Osteoblast (primary cell): Measurements from ENCODE around the gene POU6F2. TPM values are rescaled to one million over a fixed set of nuclear protein-coding genes. Genes with fewer than 3 reads are reported as not detected.

ENCODE experiments used
- DNase-seq: peaks from one replicate; pipeline ENCODE4 v3.0.0; 2011; ENCODE audit warnings: low spot score, mixed read lengths; ENCODE audit not compliant: insufficient read length; ENCODE audit errors: missing footprints
- H2AFZ ChIP-seq: 2 replicates; pipeline ENCODE4 v1.6.0; 2011; ENCODE audit warnings: mild to moderate bottlenecking, low read length
- H3K27ac ChIP-seq: 2 replicates; pipeline ENCODE4 v1.5.1; 2011; ENCODE audit warnings: mild to moderate bottlenecking, low read depth, low read length, moderate library complexity
- H3K27me3 ChIP-seq: 2 replicates; pipeline ENCODE4 v1.6.0; 2012; ENCODE audit warnings: mild to moderate bottlenecking, control low read depth, inconsistent platforms, low read length, moderate library complexity; ENCODE audit not compliant: insufficient read depth
- H3K36me3 ChIP-seq: 2 replicates; pipeline ENCODE4 v1.5.1; 2011; ENCODE audit warnings: mild to moderate bottlenecking, low read length, control low read depth, moderate library complexity; ENCODE audit not compliant: insufficient read depth
- H3K4me1 ChIP-seq: 2 replicates; pipeline ENCODE4 v1.5.1; 2011; ENCODE audit warnings: mild to moderate bottlenecking, low read length, control low read depth, moderate library complexity; ENCODE audit not compliant: insufficient read depth
- H3K4me2 ChIP-seq: 2 replicates; pipeline ENCODE4 v1.6.0; 2011; ENCODE audit warnings: mild to moderate bottlenecking, low read length; ENCODE audit not compliant: insufficient read depth
- H3K4me3 ChIP-seq: fragments of 200-600 bp; sonication (generic); 3 replicates; pipeline ENCODE4 v1.5.1; 2012; ENCODE audit warnings: mild to moderate bottlenecking, low read length, inconsistent platforms; ENCODE audit not compliant: insufficient read depth
- H3K79me2 ChIP-seq: 2 replicates; pipeline ENCODE4 v1.6.0; 2012; ENCODE audit warnings: mild to moderate bottlenecking, low read length, control low read depth, inconsistent platforms; ENCODE audit not compliant: insufficient read depth
- H3K9me3 ChIP-seq: 2 replicates; pipeline ENCODE4 v1.5.1; 2011; ENCODE audit warnings: low read depth, low read length, control low read depth
- H4K20me1 ChIP-seq: 2 replicates; pipeline ENCODE4 v1.6.0; 2012; ENCODE audit warnings: mild to moderate bottlenecking, low read length, control low read depth; ENCODE audit not compliant: insufficient read depth
- CTCF ChIP-seq: IDR thresholded peaks from 2 replicates; pipeline ENCODE4 v1.5.1; 2011; ENCODE audit warnings: mild to moderate bottlenecking, low read depth, low read length, moderate library complexity; ENCODE audit errors: extremely low read depth
- total RNA-seq: library from RNA; depleted of rRNA; stranded (reverse); fragments of >200 nt; gene quantifications from 2 replicates; pipeline ENCODE4 v1.2.3, GENCODE V29; 2012

Gene POU6F2
- total RNA-seq, 1 donor: not detected

DNA sequence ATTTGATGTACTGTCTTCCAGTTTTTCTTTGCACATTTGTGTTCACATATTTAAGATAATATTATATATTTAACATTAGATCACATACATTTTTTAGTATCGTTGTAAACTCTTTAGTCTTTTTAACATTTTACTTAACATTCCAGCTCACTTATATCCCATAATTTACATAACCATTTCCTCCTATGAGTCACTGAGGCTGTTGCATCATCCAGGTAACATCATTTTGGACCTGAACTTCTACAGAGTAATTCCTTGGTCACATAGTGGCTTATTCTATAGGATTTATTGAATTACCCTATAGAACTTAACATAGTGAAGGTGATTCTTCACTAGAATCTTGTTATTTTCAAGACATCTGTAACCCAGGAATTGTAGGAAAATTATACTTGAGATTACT lies 194.4 kb downstream of the POU6F2 start:
- no peaks in the 10 kb centered on the region for H4K20me1 ChIP-seq
- no peaks in the 10 kb centered on the region for H3K36me3 ChIP-seq
- H3K4me1 ChIP-seq: no peaks in the 10 kb centered on the region
- no peak overlapping the region for H3K4me2 ChIP-seq
- H2AFZ ChIP-seq: no peak overlapping the region
- no peak for TF ChIP-seq CTCF
- H3K27ac ChIP-seq: no peak overlapping the region
- H3K27me3 ChIP-seq: no peaks in the 10 kb centered on the region
- no peak overlapping the region for H3K4me3 ChIP-seq
- no peaks in the 10 kb centered on the region for H3K9me3 ChIP-seq
- DNase-seq: no peak
- H3K79me2 ChIP-seq: no peaks in the 10 kb centered on the region

DNA sequence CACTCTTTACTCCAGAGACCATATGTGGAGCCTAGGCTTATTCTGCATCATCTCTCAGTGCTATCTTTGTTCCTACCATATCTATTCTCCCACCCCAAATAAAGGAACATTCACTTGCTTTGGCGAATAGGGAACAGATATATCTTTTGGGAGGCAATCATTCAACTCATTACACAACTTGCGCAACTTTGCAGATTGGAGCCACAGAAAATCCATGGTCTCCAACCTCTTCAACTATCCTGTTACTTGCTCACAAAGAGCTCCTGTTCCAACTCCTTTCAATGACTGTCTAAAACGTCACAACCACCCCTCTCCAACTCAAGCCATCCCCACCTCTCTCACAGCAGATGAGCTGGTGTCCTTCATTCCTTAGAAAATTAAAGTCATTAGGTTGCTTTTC lies 203.7 kb downstream of the POU6F2 start:
- H3K4me3 ChIP-seq: no peak overlapping the region
- no peaks in the 10 kb centered on the region for H4K20me1 ChIP-seq
- H3K27ac ChIP-seq: no peak overlapping the region
- no peaks in the 10 kb centered on the region for H3K4me1 ChIP-seq
- H3K4me2 ChIP-seq: no peak overlapping the region
- H2AFZ ChIP-seq: no peak overlapping the region
- H3K27me3 ChIP-seq: no peaks in the 10 kb centered on the region
- no peaks in the 10 kb centered on the region for H3K9me3 ChIP-seq
- DNase-seq: no peak
- no peak for TF ChIP-seq CTCF
- H3K79me2 ChIP-seq: no peaks in the 10 kb centered on the region
- no peaks in the 10 kb centered on the region for H3K36me3 ChIP-seq

DNA sequence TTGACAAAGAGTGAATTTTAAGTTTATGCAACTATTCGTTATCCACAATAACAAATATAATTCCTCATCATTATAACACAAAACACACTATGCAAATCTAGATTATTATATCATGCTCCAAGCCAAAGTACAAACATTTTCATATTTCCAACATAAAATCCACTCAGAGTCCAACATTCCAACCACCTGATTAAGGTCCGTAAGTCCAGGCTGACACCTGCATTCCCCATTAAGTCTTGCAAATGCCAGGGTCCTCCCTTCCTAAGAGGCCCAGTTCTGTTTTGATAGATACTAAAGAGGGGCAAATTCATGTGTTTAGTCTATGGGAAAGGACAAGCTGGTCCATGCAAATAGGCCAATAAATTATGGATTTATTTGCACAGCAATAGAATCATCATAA lies 206.1 kb downstream of the POU6F2 start:
- Histone ChIP-seq H4K20me1 (no peaks in the 10 kb centered on the region), H3K4me2 (no peak overlapping the region), H2AFZ (no peak overlapping the region), H3K27me3 (no peaks in the 10 kb centered on the region), H3K36me3 (no peaks in the 10 kb centered on the region), H3K4me3 (no peak overlapping the region), H3K4me1 (no peaks in the 10 kb centered on the region), H3K9me3 (no peaks in the 10 kb centered on the region), H3K79me2 (no peaks in the 10 kb centered on the region), H3K27ac (no peak overlapping the region)
- DNase-seq: no peak
- TF ChIP-seq CTCF: no peak

GRCh38 chr7:39184391-39184790 lies 206.7 kb downstream of the POU6F2 start:
- Histone ChIP-seq H3K27me3 (no peaks in the 10 kb centered on the region), H3K4me2 (no peak overlapping the region), H3K36me3 (no peaks in the 10 kb centered on the region), H3K27ac (no peak overlapping the region), H4K20me1 (no peaks in the 10 kb centered on the region), H3K4me1 (no peaks in the 10 kb centered on the region), H3K9me3 (no peaks in the 10 kb centered on the region), H2AFZ (no peak overlapping the region), H3K4me3 (no peak overlapping the region), H3K79me2 (no peaks in the 10 kb centered on the region)
- no peak for TF ChIP-seq CTCF
- no peak for DNase-seq
